ENCODE results near the gene PRSS27. TPM values are rescaled to one million over a fixed set of nuclear protein-coding genes. Genes with fewer than 3 reads are reported as not detected.
A peak's percentile ranks its signal among the peaks of the same experiment; 100 is the strongest.

PRSS27 gene
- total RNA-seq, 1 donor from 2014 or later = 2.3 TPM

DNA sequence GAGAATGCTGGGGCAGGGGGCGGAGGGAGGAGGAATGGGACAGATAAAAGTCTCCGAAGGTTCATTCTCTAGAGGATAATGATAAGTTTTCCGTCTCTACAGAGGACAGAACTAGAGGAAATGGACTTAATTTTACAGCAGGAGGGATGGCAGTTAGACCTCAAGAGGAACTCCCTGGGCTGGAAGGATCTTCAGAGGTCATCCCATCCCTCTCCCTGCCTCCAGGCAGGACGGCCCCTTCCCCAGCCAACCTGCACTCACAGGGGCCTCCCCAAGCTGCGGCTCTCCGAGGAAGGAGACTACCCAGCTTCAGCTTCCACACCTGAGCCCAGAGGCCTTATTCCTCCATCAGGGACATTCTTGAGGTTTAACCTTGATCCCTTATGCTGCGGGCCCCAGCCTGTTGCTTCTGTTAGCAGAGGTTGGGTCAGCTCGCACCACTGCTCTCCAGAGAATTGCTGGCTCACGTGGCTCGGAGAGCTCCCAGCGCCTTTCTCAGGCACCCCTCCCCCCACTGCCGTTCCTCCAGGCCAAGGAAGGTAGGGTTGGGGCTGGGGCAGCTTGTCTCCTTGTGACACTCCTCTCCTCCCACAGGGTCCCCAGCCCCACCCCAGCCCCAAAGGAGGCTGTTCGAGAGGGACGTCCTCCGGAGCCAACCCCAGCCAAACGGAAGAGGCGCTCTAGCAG, 48.5 kb upstream of the PRSS27 start:
- Mint-ChIP-seq H3K27ac (ENCODE audit: unreplicated experiment) (peak overlapping the region; percentile 34), H3K4me3 (ENCODE audit: unreplicated experiment) (no peak overlapping the region), H3K4me1 (ENCODE audit: low read depth, unreplicated experiment) (peaks cover 23% of the 10 kb centered on the region), H3K9me3 (ENCODE audit: unreplicated experiment) (peaks cover 2% of the 10 kb centered on the region), H3K36me3 (ENCODE audit: low read depth, unreplicated experiment) (peaks cover 61% of the 10 kb centered on the region), H3K27me3 (ENCODE audit: low read depth, unreplicated experiment) (no peaks in the 10 kb centered on the region)
- H2AFZ ChIP-seq (ENCODE audit: low read depth, low read length) = no peak overlapping the region
- H3K36me3 ChIP-seq (ENCODE audit: insufficient read depth, low read length) = peaks cover 77% of the 10 kb centered on the region
- TF ChIP-seq EZH2 (IDR thresholded peaks at IDR 0.05; ENCODE audit: insufficient read depth, low read length) = no peak
- TF ChIP-seq, protein P1, sequence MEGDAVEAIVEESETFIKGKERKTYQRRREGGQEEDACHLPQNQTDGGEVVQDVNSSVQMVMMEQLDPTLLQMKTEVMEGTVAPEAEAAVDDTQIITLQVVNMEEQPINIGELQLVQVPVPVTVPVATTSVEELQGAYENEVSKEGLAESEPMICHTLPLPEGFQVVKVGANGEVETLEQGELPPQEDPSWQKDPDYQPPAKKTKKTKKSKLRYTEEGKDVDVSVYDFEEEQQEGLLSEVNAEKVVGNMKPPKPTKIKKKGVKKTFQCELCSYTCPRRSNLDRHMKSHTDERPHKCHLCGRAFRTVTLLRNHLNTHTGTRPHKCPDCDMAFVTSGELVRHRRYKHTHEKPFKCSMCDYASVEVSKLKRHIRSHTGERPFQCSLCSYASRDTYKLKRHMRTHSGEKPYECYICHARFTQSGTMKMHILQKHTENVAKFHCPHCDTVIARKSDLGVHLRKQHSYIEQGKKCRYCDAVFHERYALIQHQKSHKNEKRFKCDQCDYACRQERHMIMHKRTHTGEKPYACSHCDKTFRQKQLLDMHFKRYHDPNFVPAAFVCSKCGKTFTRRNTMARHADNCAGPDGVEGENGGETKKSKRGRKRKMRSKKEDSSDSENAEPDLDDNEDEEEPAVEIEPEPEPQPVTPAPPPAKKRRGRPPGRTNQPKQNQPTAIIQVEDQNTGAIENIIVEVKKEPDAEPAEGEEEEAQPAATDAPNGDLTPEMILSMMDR (IDR thresholded peaks at IDR 0.05; ENCODE audit: insufficient read depth, low read depth, low read length) = no peak
- no peak overlapping the region for H3K27ac ChIP-seq (ENCODE audit: low read depth, low read length)
- peaks cover 98% of the 10 kb centered on the region for H4K20me1 ChIP-seq (ENCODE audit: insufficient read depth, low read length)
- peaks cover 5% of the 10 kb centered on the region for H3K4me1 ChIP-seq (ENCODE audit: insufficient read depth, low read length)
- H3K9ac ChIP-seq (ENCODE audit: low read length) = no peak overlapping the region
- H3K9me3 ChIP-seq (ENCODE audit: insufficient read depth, low read depth, low read length) = peaks cover 2% of the 10 kb centered on the region
- DNase-seq (ENCODE audit: low read depth) (no peak), FAIRE-seq (no peak)
- H3K79me2 ChIP-seq (ENCODE audit: insufficient read depth, low read length) = peaks cover 95% of the 10 kb centered on the region
- no peaks in the 10 kb centered on the region for H3K27me3 ChIP-seq (ENCODE audit: insufficient read depth, low read length)
- H3K4me2 ChIP-seq (ENCODE audit: low read length) = no peak overlapping the region
- no peak overlapping the region for H3K4me3 ChIP-seq (ENCODE audit: insufficient read depth, low read depth, low read length)

DNA sequence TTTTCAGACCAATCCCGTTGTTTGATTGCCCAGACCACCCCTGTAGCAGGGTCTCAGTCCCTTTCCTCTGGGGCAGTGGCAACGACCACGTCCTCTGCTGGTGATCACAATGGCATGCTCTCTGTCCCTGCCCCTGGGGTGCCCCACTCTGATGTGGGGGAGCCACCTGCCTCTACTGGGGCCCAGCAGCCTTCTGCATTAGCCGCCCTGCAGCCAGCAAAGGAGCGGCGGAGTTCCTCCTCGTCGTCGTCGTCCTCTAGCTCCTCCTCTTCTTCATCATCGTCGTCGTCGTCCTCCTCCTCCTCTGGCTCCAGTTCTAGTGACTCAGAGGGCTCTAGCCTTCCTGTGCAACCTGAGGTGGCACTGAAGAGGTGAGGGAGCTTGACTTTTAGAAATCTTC, 47.9 kb upstream of the PRSS27 start:
- Mint-ChIP-seq H3K4me1 (ENCODE audit: low read depth, unreplicated experiment) (peaks cover 20% of the 10 kb centered on the region), H3K9me3 (ENCODE audit: unreplicated experiment) (peaks cover 2% of the 10 kb centered on the region), H3K4me3 (ENCODE audit: unreplicated experiment) (peak overlapping the region; percentile 40), H3K27me3 (ENCODE audit: low read depth, unreplicated experiment) (no peaks in the 10 kb centered on the region), H3K36me3 (ENCODE audit: low read depth, unreplicated experiment) (peaks cover 68% of the 10 kb centered on the region), H3K27ac (ENCODE audit: unreplicated experiment) (no peak overlapping the region)
- Histone ChIP-seq H3K27me3 (ENCODE audit: insufficient read depth, low read length) (no peaks in the 10 kb centered on the region), H3K4me2 (ENCODE audit: low read length) (no peak overlapping the region), H3K27ac (ENCODE audit: low read depth, low read length) (no peak overlapping the region), H4K20me1 (ENCODE audit: insufficient read depth, low read length) (peaks cover 98% of the 10 kb centered on the region), H3K9ac (ENCODE audit: low read length) (no peak overlapping the region), H3K9me3 (ENCODE audit: insufficient read depth, low read depth, low read length) (peaks cover 2% of the 10 kb centered on the region), H3K79me2 (ENCODE audit: insufficient read depth, low read length) (peaks cover 95% of the 10 kb centered on the region), H3K4me3 (ENCODE audit: insufficient read depth, low read depth, low read length) (no peak overlapping the region), H2AFZ (ENCODE audit: low read depth, low read length) (no peak overlapping the region), H3K36me3 (ENCODE audit: insufficient read depth, low read length) (peaks cover 81% of the 10 kb centered on the region), H3K4me1 (ENCODE audit: insufficient read depth, low read length) (peaks cover 3% of the 10 kb centered on the region)
- FAIRE-seq = no peak
- DNase-seq (ENCODE audit: low read depth) = no peak
- TF ChIP-seq, protein P1 (IDR thresholded peaks at IDR 0.05; ENCODE audit: insufficient read depth, low read depth, low read length) = no peak
- TF ChIP-seq EZH2 (IDR thresholded peaks at IDR 0.05; ENCODE audit: insufficient read depth, low read length) = no peak

DNA sequence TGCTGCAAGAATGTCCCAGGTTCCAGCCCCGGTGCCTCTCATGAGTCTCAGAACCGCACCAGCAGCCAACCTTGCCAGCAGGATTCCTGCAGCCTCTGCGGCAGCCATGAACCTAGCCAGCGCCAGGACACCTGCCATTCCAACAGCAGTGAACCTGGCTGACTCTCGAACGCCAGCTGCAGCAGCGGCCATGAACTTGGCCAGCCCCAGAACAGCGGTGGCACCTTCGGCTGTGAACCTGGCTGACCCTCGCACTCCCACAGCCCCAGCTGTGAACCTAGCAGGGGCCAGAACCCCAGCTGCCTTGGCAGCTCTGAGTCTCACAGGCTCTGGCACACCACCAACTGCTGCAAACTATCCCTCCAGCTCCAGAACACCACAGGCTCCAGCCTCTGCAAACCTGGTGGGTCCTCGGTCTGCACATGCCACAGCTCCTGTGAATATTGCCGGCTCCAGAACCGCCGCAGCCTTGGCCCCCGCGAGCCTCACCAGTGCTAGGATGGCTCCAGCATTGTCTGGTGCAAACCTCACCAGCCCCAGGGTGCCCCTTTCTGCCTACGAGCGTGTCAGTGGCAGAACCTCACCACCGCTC, 47.2 kb upstream of the PRSS27 start:
- peaks cover 2% of the 10 kb centered on the region for H3K9me3 Mint-ChIP-seq (ENCODE audit: unreplicated experiment)
- Histone ChIP-seq H3K27ac (ENCODE audit: low read depth, low read length) (no peak overlapping the region), H3K4me3 (ENCODE audit: insufficient read depth, low read depth, low read length) (no peak overlapping the region), H3K4me1 (ENCODE audit: insufficient read depth, low read length) (no peaks in the 10 kb centered on the region), H2AFZ (ENCODE audit: low read depth, low read length) (no peak overlapping the region), H3K9ac (ENCODE audit: low read length) (no peak overlapping the region), H3K36me3 (ENCODE audit: insufficient read depth, low read length) (peaks cover 85% of the 10 kb centered on the region), H3K79me2 (ENCODE audit: insufficient read depth, low read length) (peaks cover 96% of the 10 kb centered on the region), H3K27me3 (ENCODE audit: insufficient read depth, low read length) (no peaks in the 10 kb centered on the region), H4K20me1 (ENCODE audit: insufficient read depth, low read length) (peaks cover 100% of the 10 kb centered on the region), H3K4me2 (ENCODE audit: low read length) (no peak overlapping the region), H3K9me3 (ENCODE audit: insufficient read depth, low read depth, low read length) (peaks cover 2% of the 10 kb centered on the region)
- FAIRE-seq = no peak
- TF ChIP-seq, protein P1 (IDR thresholded peaks at IDR 0.05; ENCODE audit: insufficient read depth, low read depth, low read length) = no peak
- no peak for TF ChIP-seq EZH2 (IDR thresholded peaks at IDR 0.05; ENCODE audit: insufficient read depth, low read length)
- peaks cover 73% of the 10 kb centered on the region for H3K36me3 Mint-ChIP-seq (ENCODE audit: low read depth, unreplicated experiment)
- H3K4me1 Mint-ChIP-seq (ENCODE audit: low read depth, unreplicated experiment) = peaks cover 15% of the 10 kb centered on the region
- no peaks in the 10 kb centered on the region for H3K27me3 Mint-ChIP-seq (ENCODE audit: low read depth, unreplicated experiment)
- no peak overlapping the region for H3K27ac Mint-ChIP-seq (ENCODE audit: unreplicated experiment)
- no peak for DNase-seq (ENCODE audit: low read depth)
- no peak overlapping the region for H3K4me3 Mint-ChIP-seq (ENCODE audit: unreplicated experiment)

Measured in astrocyte (in vitro differentiated cells and primary cell).